Keratinocyte (primary cell): ENCODE data around the gene WDPCP. TPM values are rescaled to one million over a fixed set of nuclear protein-coding genes. Genes with fewer than 3 reads are reported as not detected.

Experiments
- DNase-seq: peaks from one replicate; pipeline ENCODE4 v3.0.0-alpha.2; 2011; ENCODE audit warnings: low read depth, missing footprints, low spot score
- FAIRE-seq: peaks from 2 replicates; lab custom pipeline; 2011; peaks lifted over from hg19 to GRCh38; lab: Jason Lieb, UNC
- H2AFZ ChIP-seq: 2 replicates; pipeline ENCODE4 v1.6.0; 2012; ENCODE audit warnings: low read length, control low read depth, inconsistent platforms; ENCODE audit not compliant: control insufficient read depth
- H3K27ac ChIP-seq: 2 replicates; pipeline ENCODE4 v1.5.1; 2011; ENCODE audit warnings: low read length; ENCODE audit not compliant: control insufficient read depth, insufficient read depth
- H3K27me3 ChIP-seq: 3 replicates; pipeline ENCODE4 v1.6.0; 2011; ENCODE audit warnings: low read length; ENCODE audit not compliant: control insufficient read depth, insufficient read depth; ENCODE audit errors: extremely low read depth
- H3K36me3 ChIP-seq, 2 experiments: 2 replicates in 1 of 2; 3 replicates in 1 of 2; pipeline ENCODE4 v1.5.1; 2011; ENCODE audit warnings: low read length in 2 of 2, mild to moderate bottlenecking in 1 of 2; ENCODE audit not compliant: control insufficient read depth in 2 of 2, insufficient read depth in 2 of 2; ENCODE audit errors: extremely low read depth in 1 of 2
- H3K4me1 ChIP-seq: 3 replicates; pipeline ENCODE4 v1.5.1; 2011; ENCODE audit warnings: low read length; ENCODE audit not compliant: control insufficient read depth, insufficient read depth; ENCODE audit errors: extremely low read depth
- H3K4me2 ChIP-seq: 3 replicates; pipeline ENCODE4 v1.6.0; 2011; ENCODE audit warnings: low read depth, low read length; ENCODE audit not compliant: control insufficient read depth, insufficient read depth; ENCODE audit errors: extremely low read depth
- H3K4me3 ChIP-seq, 3 experiments: fragments of 200-600 bp in 1 of 3; sonication (generic) in 1 of 3; 2 replicates in 2 of 3; 3 replicates in 1 of 3; pipeline ENCODE4 v1.5.1; 2011 to 2016; ENCODE audit warnings: low read length in 3 of 3, mild to moderate bottlenecking in 3 of 3, control low read depth in 2 of 3, inconsistent platforms in 1 of 3, low read depth in 1 of 3, mixed read lengths in 1 of 3, mixed run types in 1 of 3, moderate library complexity in 1 of 3; ENCODE audit not compliant: control insufficient read depth in 2 of 3, insufficient read depth in 2 of 3; ENCODE audit errors: extremely low read depth in 1 of 3
- H3K79me2 ChIP-seq: 2 replicates; pipeline ENCODE4 v1.6.0; 2012; ENCODE audit warnings: low read length; ENCODE audit not compliant: control insufficient read depth, insufficient read depth
- H3K9ac ChIP-seq: 3 replicates; pipeline ENCODE4 v1.6.0; 2011; ENCODE audit warnings: low read length; ENCODE audit not compliant: control insufficient read depth, insufficient read depth; ENCODE audit errors: extremely low read depth
- H3K9me1 ChIP-seq: 3 replicates; pipeline ENCODE4 v1.6.0; 2011; ENCODE audit warnings: low read length; ENCODE audit not compliant: control insufficient read depth, insufficient read depth; ENCODE audit errors: extremely low read depth
- H3K9me3 ChIP-seq: 2 replicates; pipeline ENCODE4 v1.5.1; 2012; ENCODE audit warnings: low read depth, low read length; ENCODE audit not compliant: control insufficient read depth
- H4K20me1 ChIP-seq: 3 replicates; pipeline ENCODE4 v1.6.0; 2011; ENCODE audit warnings: low read length; ENCODE audit not compliant: control insufficient read depth, insufficient read depth; ENCODE audit errors: extremely low read depth
- EZH2 ChIP-seq: IDR thresholded peaks from one replicate; pipeline ENCODE4 v1.6.1; 2012; ENCODE audit warnings: inconsistent platforms, mild to moderate bottlenecking, low read length, moderate library complexity
- dilution Hi-C: fragments of 300-500 bp; cut with MboI; formaldehyde crosslinking; loops from one replicate; pipeline ENCODE4 v1.7.0; 2020; ENCODE audit warnings: low sequenced_read_pairs; ENCODE audit not compliant: extremely low pct_ligation_motif_present
- polyA plus RNA-seq, 5 experiments: library from polyadenylated mRNA; depleted of rRNA in 3 of 5; stranded (reverse) in 3 of 5; stranded (forward) in 1 of 5; unstranded in 1 of 5; fragments of >200 nt; gene quantifications; 1 replicate in 1 of 5; 2 replicates in 3 of 5; 3 replicates in 1 of 5; pipeline versions ENCODE4 v1.2.1 to v1.2.3, GENCODE V29; 2011 to 2012; ENCODE audit warnings: missing spikeins in 2 of 5, low read depth in 1 of 5, low replicate concordance in 1 of 5
- TF ChIP-seq, protein P1 (sequence below), 3 experiments: IDR thresholded peaks in 1 of 3; conservative IDR thresholded peaks in 1 of 3; optimal IDR thresholded peaks in 1 of 3; 2 replicates in 2 of 3; 3 replicates in 1 of 3; pipeline versions ENCODE3 to v1.5.1; 2011; ENCODE audit warnings: low read length in 3 of 3, mild to moderate bottlenecking in 3 of 3, moderate library complexity in 2 of 3, control low read depth in 1 of 3, inconsistent platforms in 1 of 3; ENCODE audit not compliant: insufficient read depth in 2 of 3; ENCODE audit errors: extremely low read depth in 1 of 3

WDPCP gene
- polyA plus RNA-seq, 1 donor (not counting 4 experiments of a cell fraction or from before 2014, with no cell fraction given) = 2.9 TPM

DNA sequence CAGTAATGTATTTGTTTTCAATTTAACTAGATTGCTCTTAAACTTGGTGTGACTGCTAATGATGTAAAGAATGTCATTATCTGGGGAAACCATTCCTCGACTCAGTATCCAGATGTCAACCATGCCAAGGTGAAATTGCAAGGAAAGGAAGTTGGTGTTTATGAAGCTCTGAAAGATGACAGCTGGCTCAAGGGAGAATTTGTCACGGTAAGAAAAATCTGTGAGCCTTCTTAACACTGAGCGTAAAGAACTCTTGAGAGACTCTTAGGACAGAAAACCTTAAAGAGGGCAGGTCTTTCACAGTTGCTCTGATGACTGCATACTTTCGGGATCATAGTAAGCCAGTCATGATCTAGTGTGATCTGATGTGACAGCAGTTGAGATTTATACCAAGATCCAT, 16.4 kb upstream of the WDPCP start:
- H3K9me3 ChIP-seq = no peaks in the 10 kb centered on the region
- no peaks in the 10 kb centered on the region for H3K4me1 ChIP-seq
- H3K4me2 ChIP-seq = no peak overlapping the region
- H3K79me2 ChIP-seq = no peaks in the 10 kb centered on the region
- no peaks in the 10 kb centered on the region for H3K27me3 ChIP-seq
- no peaks in the 10 kb centered on the region for H4K20me1 ChIP-seq
- no peaks in the 10 kb centered on the region for H3K9me1 ChIP-seq
- TF ChIP-seq EZH2 = no peak
- TF ChIP-seq, protein P1, sequence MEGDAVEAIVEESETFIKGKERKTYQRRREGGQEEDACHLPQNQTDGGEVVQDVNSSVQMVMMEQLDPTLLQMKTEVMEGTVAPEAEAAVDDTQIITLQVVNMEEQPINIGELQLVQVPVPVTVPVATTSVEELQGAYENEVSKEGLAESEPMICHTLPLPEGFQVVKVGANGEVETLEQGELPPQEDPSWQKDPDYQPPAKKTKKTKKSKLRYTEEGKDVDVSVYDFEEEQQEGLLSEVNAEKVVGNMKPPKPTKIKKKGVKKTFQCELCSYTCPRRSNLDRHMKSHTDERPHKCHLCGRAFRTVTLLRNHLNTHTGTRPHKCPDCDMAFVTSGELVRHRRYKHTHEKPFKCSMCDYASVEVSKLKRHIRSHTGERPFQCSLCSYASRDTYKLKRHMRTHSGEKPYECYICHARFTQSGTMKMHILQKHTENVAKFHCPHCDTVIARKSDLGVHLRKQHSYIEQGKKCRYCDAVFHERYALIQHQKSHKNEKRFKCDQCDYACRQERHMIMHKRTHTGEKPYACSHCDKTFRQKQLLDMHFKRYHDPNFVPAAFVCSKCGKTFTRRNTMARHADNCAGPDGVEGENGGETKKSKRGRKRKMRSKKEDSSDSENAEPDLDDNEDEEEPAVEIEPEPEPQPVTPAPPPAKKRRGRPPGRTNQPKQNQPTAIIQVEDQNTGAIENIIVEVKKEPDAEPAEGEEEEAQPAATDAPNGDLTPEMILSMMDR (optimal IDR thresholded peaks at IDR 0.05 in 1 of 3, IDR thresholded peaks at IDR 0.05 in 1 of 3, conservative IDR thresholded peaks at IDR 0.05 in 1 of 3; ENCODE audit: extremely low read depth in 1 of 3, insufficient read depth in 2 of 3, low read length in 3 of 3) = no peak
- H3K4me3 ChIP-seq = no peak overlapping the region
- dilution Hi-C loops = no loop called here
- DNase-seq = no peak
- no peak overlapping the region for H2AFZ ChIP-seq
- peaks cover 19% of the 10 kb centered on the region in 2 experiments for H3K36me3 ChIP-seq
- FAIRE-seq = no peak
- no peak overlapping the region for H3K27ac ChIP-seq
- no peak overlapping the region for H3K9ac ChIP-seq

- no peaks in the 10 kb centered on the region for H3K9me1 ChIP-seq
- H3K4me3 ChIP-seq = no peak overlapping the region
- H3K9me3 ChIP-seq = no peaks in the 10 kb centered on the region
- TF ChIP-seq, protein P1 (optimal IDR thresholded peaks at IDR 0.05 in 1 of 3, IDR thresholded peaks at IDR 0.05 in 1 of 3, conservative IDR thresholded peaks at IDR 0.05 in 1 of 3; ENCODE audit: extremely low read depth in 1 of 3, insufficient read depth in 2 of 3, low read length in 3 of 3) = no peak
- no peak for TF ChIP-seq EZH2
- H2AFZ ChIP-seq = no peak overlapping the region
- H4K20me1 ChIP-seq = no peaks in the 10 kb centered on the region
- no peak overlapping the region for H3K27ac ChIP-seq
- H3K4me2 ChIP-seq = no peak overlapping the region
- dilution Hi-C loops = no loop called here
- H3K36me3 ChIP-seq = peaks cover 18 to 21% of the 10 kb centered on the region in 2 experiments
- FAIRE-seq (no peak), DNase-seq (no peak)
- peaks cover 3% of the 10 kb centered on the region for H3K79me2 ChIP-seq
- no peak overlapping the region for H3K9ac ChIP-seq
- H3K4me1 ChIP-seq = no peaks in the 10 kb centered on the region
- H3K27me3 ChIP-seq = no peaks in the 10 kb centered on the region
Measured at GRCh38 chr2:63600881-63601460, 12.7 kb upstream of the WDPCP start.
